AG10803 (cell line): ENCODE data around the gene CYP19A1.
A peak's percentile ranks its signal among the peaks of the same experiment; 100 is the strongest.

ENCODE experiments used
- DNase-seq: peaks from one replicate; pipeline ENCODE4 v3.0.0; 2010; ENCODE audit warnings: low read depth
- H3K4me3 ChIP-seq: 2 replicates; pipeline ENCODE4 v1.5.1; 2011; ENCODE audit warnings: mild to moderate bottlenecking, low read length, control low read depth
- TF ChIP-seq, protein P1 (sequence below): conservative IDR thresholded peaks from 2 replicates; pipeline ENCODE4 v1.5.1; 2011; ENCODE audit warnings: mild to moderate bottlenecking, low read length, control low read depth, inconsistent platforms

Gene CYP19A1

DNA sequence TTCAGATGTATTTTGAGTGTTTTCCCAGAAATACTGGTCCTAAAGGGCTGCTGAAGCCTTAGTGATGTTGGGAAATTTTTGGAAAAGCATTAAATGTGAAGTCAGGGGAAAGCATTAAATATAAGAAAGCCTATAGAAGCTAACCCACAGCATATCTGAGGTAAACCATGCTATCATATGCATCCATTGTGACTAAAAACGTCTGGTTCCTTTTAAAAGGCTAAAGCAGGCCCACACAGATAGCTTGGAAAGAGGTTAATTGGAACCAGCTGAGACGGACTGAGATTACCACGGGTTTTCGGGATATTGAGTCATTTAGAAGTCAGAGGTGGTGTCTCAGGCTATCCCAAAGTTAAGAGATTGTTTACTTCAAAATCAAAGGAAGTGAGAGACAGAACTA is 78.2 kb downstream of the CYP19A1 start:
- peak; percentile 86 for DNase-seq
- TF ChIP-seq, protein P1, sequence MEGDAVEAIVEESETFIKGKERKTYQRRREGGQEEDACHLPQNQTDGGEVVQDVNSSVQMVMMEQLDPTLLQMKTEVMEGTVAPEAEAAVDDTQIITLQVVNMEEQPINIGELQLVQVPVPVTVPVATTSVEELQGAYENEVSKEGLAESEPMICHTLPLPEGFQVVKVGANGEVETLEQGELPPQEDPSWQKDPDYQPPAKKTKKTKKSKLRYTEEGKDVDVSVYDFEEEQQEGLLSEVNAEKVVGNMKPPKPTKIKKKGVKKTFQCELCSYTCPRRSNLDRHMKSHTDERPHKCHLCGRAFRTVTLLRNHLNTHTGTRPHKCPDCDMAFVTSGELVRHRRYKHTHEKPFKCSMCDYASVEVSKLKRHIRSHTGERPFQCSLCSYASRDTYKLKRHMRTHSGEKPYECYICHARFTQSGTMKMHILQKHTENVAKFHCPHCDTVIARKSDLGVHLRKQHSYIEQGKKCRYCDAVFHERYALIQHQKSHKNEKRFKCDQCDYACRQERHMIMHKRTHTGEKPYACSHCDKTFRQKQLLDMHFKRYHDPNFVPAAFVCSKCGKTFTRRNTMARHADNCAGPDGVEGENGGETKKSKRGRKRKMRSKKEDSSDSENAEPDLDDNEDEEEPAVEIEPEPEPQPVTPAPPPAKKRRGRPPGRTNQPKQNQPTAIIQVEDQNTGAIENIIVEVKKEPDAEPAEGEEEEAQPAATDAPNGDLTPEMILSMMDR = no peak
- no peak overlapping the region for H3K4me3 ChIP-seq

DNA sequence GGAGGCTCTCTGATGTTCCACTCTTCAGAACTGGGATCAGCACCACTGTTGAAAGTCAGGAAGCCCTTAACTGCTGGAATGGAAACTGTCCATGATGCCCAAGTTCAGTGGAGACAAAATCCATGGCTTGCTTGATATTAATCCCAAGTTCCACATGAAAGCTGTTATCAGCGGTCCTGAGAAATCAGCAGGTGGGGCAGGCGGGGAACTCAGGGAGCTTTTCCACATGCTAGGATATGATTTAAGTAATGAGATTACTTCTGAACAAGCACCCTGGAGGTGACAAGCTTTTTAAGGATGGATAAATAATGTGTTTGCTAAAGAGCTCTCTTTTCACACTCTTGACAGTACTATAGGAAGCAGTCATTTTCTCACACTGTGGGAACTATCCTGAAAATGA is 82.9 kb downstream of the CYP19A1 start:
- TF ChIP-seq, protein P1 = no peak
- H3K4me3 ChIP-seq = no peak overlapping the region
- DNase-seq = no peak

DNA sequence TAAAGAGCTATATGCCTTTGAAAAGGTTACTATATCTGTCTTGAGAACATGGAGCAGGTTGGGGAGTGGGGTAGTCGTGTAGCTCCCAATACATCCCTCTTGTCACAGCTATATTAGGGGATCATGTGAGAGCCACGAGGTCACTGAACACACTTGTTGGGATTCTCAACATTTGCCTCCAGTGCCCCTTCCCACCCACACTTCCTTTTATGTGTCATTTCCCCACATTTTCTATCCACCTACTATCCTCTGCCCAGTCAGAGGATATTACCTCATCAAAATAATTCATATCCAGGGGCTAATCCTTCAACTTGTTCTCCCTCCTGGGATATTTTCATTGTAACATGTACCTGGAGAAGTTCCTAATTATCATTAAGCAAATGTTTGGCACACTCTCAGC is 85.0 kb downstream of the CYP19A1 start:
- TF ChIP-seq, protein P1 = no peak
- H3K4me3 ChIP-seq = no peak overlapping the region
- no peak for DNase-seq

DNA sequence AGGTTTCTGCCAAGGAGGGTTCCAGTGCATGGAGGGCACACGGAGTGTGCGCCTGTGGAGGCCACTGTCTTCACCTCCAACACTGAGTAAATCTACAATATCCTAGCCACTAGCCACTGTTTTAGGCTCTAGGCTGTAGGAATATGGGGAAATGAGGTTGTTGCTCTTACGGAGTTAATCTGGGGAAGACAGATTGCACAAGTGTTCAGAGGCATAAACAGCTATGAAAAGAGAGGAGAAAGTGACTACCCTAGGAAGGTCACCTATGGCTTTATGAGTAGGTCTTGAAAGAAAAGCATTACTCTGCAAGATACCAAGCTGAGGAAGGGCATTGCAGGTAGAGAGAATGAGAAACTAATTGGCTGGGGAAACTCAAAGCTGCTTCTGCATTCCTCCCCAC is 85.7 kb downstream of the CYP19A1 start:
- DNase-seq = no peak
- TF ChIP-seq, protein P1 = no peak
- no peak overlapping the region for H3K4me3 ChIP-seq

DNA sequence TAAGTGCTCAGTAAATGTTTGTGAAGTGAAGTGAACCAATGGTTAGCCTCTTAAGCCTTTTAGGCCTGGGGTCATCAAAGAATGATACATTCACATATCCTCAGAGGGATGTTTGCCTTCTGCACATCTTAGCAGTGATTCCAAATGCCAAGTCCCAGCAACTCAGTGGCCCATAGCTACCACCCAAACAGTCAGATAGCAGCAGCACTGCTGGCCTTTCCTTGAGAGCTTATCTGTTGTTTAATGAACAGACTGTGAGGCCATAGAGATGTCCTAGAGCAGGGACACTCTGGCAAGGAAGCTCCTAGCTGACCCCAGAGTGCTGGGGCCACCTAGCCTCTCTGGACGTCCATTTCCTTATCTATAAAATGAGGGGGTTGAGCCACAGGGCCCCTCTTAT is 86.8 kb downstream of the CYP19A1 start:
- TF ChIP-seq, protein P1 = no peak
- DNase-seq = no peak
- no peak overlapping the region for H3K4me3 ChIP-seq

DNA sequence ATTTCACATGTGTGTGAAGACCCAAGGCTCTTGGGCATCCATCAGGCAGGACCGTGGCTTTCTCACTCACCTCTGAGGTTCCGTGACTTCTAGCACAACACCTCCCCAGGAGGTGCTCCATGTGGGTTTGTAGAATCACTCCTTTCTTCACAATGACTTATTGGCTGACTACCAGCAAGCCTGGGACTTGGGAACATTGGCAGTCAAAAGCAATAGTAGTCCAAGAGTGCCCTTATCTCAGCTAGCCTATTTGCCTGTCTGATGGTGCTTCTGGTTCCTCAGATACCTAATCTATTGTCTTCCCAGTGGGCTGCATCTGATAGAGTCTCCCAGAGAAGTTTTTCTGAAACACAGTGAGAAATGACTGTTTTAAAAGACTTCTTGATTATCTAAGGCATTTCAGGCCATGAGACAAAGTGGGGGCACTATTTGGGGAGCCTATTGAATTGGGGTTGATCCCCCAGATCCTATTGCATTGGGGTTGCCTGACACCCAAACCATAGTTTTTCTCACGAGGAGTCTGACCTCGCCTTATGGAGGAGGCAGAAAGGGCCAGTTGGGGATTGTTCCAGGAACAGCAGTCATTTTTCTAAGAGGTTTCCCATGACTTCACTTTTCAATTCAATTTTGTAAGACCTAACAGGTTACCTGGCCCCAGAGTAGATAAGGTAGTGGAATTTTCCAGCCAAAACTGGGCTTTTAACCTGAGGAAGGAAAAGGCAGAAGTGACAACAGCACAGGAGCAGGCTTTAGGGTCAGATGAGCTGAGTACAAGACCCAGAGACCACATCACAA is 88.0 kb downstream of the CYP19A1 start:
- H3K4me3 ChIP-seq = no peak overlapping the region
- TF ChIP-seq, protein P1 = no peak
- DNase-seq = no peak

DNA sequence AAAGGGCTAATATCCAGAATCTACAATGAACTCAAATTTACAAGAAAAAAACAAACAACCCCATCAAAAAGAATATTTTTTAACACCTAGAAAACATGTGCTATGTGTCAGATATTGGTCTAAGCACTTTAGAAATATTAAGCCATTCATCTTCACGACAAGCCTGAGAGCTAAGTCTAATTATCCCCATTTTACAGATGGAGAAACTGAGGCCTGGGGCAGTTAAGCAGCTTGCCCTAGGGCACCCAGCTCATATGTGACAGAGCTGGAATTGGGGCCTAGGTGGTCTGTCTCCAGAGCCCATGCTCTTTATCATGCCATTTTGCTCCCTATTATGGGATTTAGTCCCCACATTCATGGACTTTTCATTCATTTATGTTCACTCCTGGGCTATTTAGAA is 92.8 kb downstream of the CYP19A1 start:
- DNase-seq = no peak
- no peak overlapping the region for H3K4me3 ChIP-seq
- TF ChIP-seq, protein P1 = no peak
